Spleen (tissue), 11 donors: ENCODE results near the gene RAD52. TPM values are rescaled to one million over a fixed set of nuclear protein-coding genes. Genes with fewer than 3 reads are reported as not detected.

Experiments
- DNase-seq: peaks from one replicate; pipeline ENCODE4 v3.0.0-alpha.2; 2020
- H3K27ac ChIP-seq, 8 donors: fragments of 200-600 bp; sonication (generic) in 7 of 8; 1 replicate in 4 of 8; 2 replicates in 4 of 8; pipeline versions ENCODE4 v1.5.0 to v1.8.0; 2016 to 2021; ENCODE audit warnings: inconsistent platforms in 4 of 8, mild to moderate bottlenecking in 4 of 8, moderate library complexity in 1 of 8
- H3K27me3 ChIP-seq, 7 donors: fragments of 200-600 bp; sonication (generic) in 6 of 7; replicated peaks in 1 of 7; 1 replicate in 4 of 7; 2 replicates in 3 of 7; pipeline versions ENCODE4 v1.5.0 to v1.8.0; 2016 to 2021; ENCODE audit warnings: inconsistent platforms in 3 of 7, mild to moderate bottlenecking in 1 of 7
- H3K36me3 ChIP-seq, 6 donors: fragments of 200-600 bp; sonication (generic) in 5 of 6; 1 replicate in 4 of 6; 2 replicates in 2 of 6; pipeline versions ENCODE4 v1.5.0 to v1.8.0; 2016 to 2021; ENCODE audit warnings: inconsistent platforms in 2 of 6
- H3K4me1 ChIP-seq, 6 donors: fragments of 200-600 bp; sonication (generic) in 5 of 6; 1 replicate in 3 of 6; 2 replicates in 3 of 6; pipeline versions ENCODE4 v1.5.0 to v1.8.0; 2016 to 2021; ENCODE audit warnings: inconsistent platforms in 3 of 6
- H3K4me3 ChIP-seq, 8 donors: fragments of 200-600 bp; sonication (generic) in 7 of 8; 1 replicate in 4 of 8; 2 replicates in 4 of 8; pipeline versions ENCODE4 v1.5.0 to v1.8.0; 2016 to 2021; ENCODE audit warnings: inconsistent platforms in 4 of 8, mild to moderate bottlenecking in 4 of 8, moderate library complexity in 2 of 8
- H3K9me3 ChIP-seq, 8 donors: fragments of 200-600 bp; sonication (generic) in 7 of 8; 1 replicate in 4 of 8; 2 replicates in 4 of 8; pipeline versions ENCODE4 v1.5.0 to v1.8.0; 2016 to 2021; ENCODE audit warnings: inconsistent platforms in 4 of 8
- CTCF ChIP-seq, 11 experiments: fragments of 200-600 bp in 7 of 11; fragments of 450-650 bp in 4 of 11; sonication (generic) in 4 of 11; IDR thresholded peaks in 8 of 11; conservative IDR thresholded peaks in 3 of 11; 1 replicate in 7 of 11; 2 replicates in 4 of 11; pipeline versions ENCODE4 v1.4.0 to v1.8.0; 2016 to 2021; ENCODE audit warnings: antibody characterized with exemption in 11 of 11, inconsistent platforms in 4 of 11, mild to moderate bottlenecking in 1 of 11
- POLR2A ChIP-seq, 3 donors: fragments of 450-650 bp; IDR thresholded peaks; one replicate each; pipeline ENCODE4 v1.5.1; 2017; ENCODE audit warnings: antibody characterized with exemption in 3 of 3, mild to moderate bottlenecking in 1 of 3
- POLR2AphosphoS5 ChIP-seq, 3 donors: sonication (generic); formaldehyde crosslinking; IDR thresholded peaks; one replicate each; pipeline ENCODE4 v1.5.1; 2017; ENCODE audit warnings: antibody characterized with exemption in 3 of 3
- WGBS, 5 donors: extraction: QIAGEN DNeasy Blood & Tissue Kit in 3 of 5; methylation state at CpG; one replicate each; pipeline versions ENCODE4 v1.1.5 to v1.1.7; 2013 to 2018; 5-methylcytosine and 5-hydroxymethylcytosine counted together
- intact Hi-C: fragments of 100-400 bp; cut with DNase I; formaldehyde crosslinking; loops from one replicate; pipeline ENCODE4 v1.15.0; 2023; ENCODE audit warnings: low total_unique reads
- polyA plus RNA-seq, 3 donors: library from polyadenylated mRNA; stranded (reverse); fragments of 200-250 nt; gene quantifications; one replicate each; pipeline ENCODE4 v1.2.1, GENCODE V29; 2013
- total RNA-seq, 7 donors: library from RNA; depleted of rRNA in 3 of 7; stranded (reverse); fragments of >200 nt in 3 of 7; fragmentation: NEBNext Ultra II Directional in 4 of 7; extraction: Animal tissue kit (Norgen Biotek cat#: 25700) in 4 of 7; gene quantifications; one replicate each; pipeline versions ENCODE4 v1.1.0 to v1.2.1, GENCODE V29; 2016 to 2021
- donor health status: healthy with polysubstance abuse.
- donor health status: DM: no; HTN: no; CAD: no; lungs with moderate emphysema.
- donor health status: DM: no; HTN: no; CAD: no.
- donor health status: Bipolar disorder and iron deficiency.
- donor health status: healthy.
- donor health status: DM: no; HTN: no; CAD: no.
- donor health status: DM: yes; HTN: yes; CAD: no.

Gene RAD52
- total and polyA plus RNA-seq, 10 donors, result 4.6 to 19.5 (median 13.2) TPM

GRCh38 chr12:977156-977555 lies 27.7 kb upstream of the RAD52 start:
- 77 to 93% (median 85%) methylated on average over 4 of the region's 4 CpGs for WGBS, 5 donors
- intact Hi-C loops, result no loop called here
- H3K27ac ChIP-seq, result no peak overlapping the region
- H3K36me3 ChIP-seq, result no peaks in the 10 kb centered on the region
- no peaks in the 10 kb centered on the region for H3K27me3 ChIP-seq
- no peak for TF ChIP-seq CTCF (IDR thresholded peaks at IDR 0.05 in 8 of 11, conservative IDR thresholded peaks at IDR 0.05 in 3 of 11)
- no peak for TF ChIP-seq POLR2AphosphoS5 (IDR thresholded peaks at IDR 0.05)
- no peak for TF ChIP-seq POLR2A (IDR thresholded peaks at IDR 0.05)
- no peaks in the 10 kb centered on the region for H3K4me1 ChIP-seq
- no peaks in the 10 kb centered on the region for H3K9me3 ChIP-seq
- no peak overlapping the region for H3K4me3 ChIP-seq
- DNase-seq, result no peak

GRCh38 chr12:976644-977043 lies 27.1 kb upstream of the RAD52 start:
- Histone ChIP-seq H3K4me1 (no peaks in the 10 kb centered on the region), H3K36me3 (no peaks in the 10 kb centered on the region), H3K27ac (no peak overlapping the region), H3K9me3 (no peaks in the 10 kb centered on the region), H3K27me3 (no peaks in the 10 kb centered on the region), H3K4me3 (no peak overlapping the region)
- TF ChIP-seq POLR2A (IDR thresholded peaks at IDR 0.05) (no peak), CTCF (IDR thresholded peaks at IDR 0.05 in 8 of 11, conservative IDR thresholded peaks at IDR 0.05 in 3 of 11) (no peak), POLR2AphosphoS5 (IDR thresholded peaks at IDR 0.05) (no peak)
- intact Hi-C loops, result no loop called here
- no peak for DNase-seq
- 77 to 91% (median 87%) methylated on average over 6 of the region's 6 CpGs for WGBS, 5 donors

- WGBS, 5 donors, result 89 to 98% (median 94%) methylated on average over 4 of the region's 4 CpGs
- Histone ChIP-seq H3K36me3 (no peaks in the 10 kb centered on the region), H3K9me3 (no peaks in the 10 kb centered on the region), H3K4me3 (no peak overlapping the region), H3K27me3 (no peaks in the 10 kb centered on the region), H3K4me1 (no peaks in the 10 kb centered on the region), H3K27ac (no peak overlapping the region)
- TF ChIP-seq CTCF (IDR thresholded peaks at IDR 0.05 in 8 of 11, conservative IDR thresholded peaks at IDR 0.05 in 3 of 11) (no peak), POLR2A (IDR thresholded peaks at IDR 0.05) (no peak), POLR2AphosphoS5 (IDR thresholded peaks at IDR 0.05) (no peak)
- intact Hi-C loops, result no loop called here
- DNase-seq, result no peak
These were observed 24.9 kb upstream of the RAD52 start for GRCh38 chr12:974271-974862.

GRCh38 chr12:971991-972390 lies 22.5 kb upstream of the RAD52 start:
- TF ChIP-seq POLR2AphosphoS5 (IDR thresholded peaks at IDR 0.05) (no peak), CTCF (IDR thresholded peaks at IDR 0.05 in 8 of 11, conservative IDR thresholded peaks at IDR 0.05 in 3 of 11) (no peak)
- Histone ChIP-seq H3K9me3 (no peaks in the 10 kb centered on the region), H3K27me3 (no peaks in the 10 kb centered on the region), H3K4me3 (no peak overlapping the region), H3K4me1 (no peaks in the 10 kb centered on the region), H3K27ac (no peak overlapping the region), H3K36me3 (no peaks in the 10 kb centered on the region)
- WGBS, 5 donors, result 87 to 94% (median 93%) methylated on average over 4 of the region's 4 CpGs
- no peak for DNase-seq
- intact Hi-C loops, result no loop called here
